GM12892 (cell line): Measurements from ENCODE around the gene CTDSP1.

Experiments used
- DNase-seq: peaks from one replicate; pipeline ENCODE4 v3.0.0; 2011; ENCODE audit not compliant: insufficient read length
- FAIRE-seq: peaks from 2 replicates; lab custom pipeline; 2011; peaks lifted over from hg19 to GRCh38; lab: Jason Lieb, UNC
- POLR2A ChIP-seq: IDR thresholded peaks from 2 replicates; pipeline ENCODE4 v1.6.1; 2011; ENCODE audit warnings: low read depth, low read length, control low read depth
- POLR2AphosphoS5 ChIP-seq: IDR thresholded peaks from 2 replicates; pipeline ENCODE4 v1.6.1; 2011; ENCODE audit warnings: low read depth, low read length, control low read depth
- TAF1 ChIP-seq: IDR thresholded peaks from 2 replicates; pipeline ENCODE4 v1.6.1; 2011; ENCODE audit warnings: low read depth, mild to moderate bottlenecking, control low read depth, low read length, borderline replicate concordance

Gene CTDSP1

DNA sequence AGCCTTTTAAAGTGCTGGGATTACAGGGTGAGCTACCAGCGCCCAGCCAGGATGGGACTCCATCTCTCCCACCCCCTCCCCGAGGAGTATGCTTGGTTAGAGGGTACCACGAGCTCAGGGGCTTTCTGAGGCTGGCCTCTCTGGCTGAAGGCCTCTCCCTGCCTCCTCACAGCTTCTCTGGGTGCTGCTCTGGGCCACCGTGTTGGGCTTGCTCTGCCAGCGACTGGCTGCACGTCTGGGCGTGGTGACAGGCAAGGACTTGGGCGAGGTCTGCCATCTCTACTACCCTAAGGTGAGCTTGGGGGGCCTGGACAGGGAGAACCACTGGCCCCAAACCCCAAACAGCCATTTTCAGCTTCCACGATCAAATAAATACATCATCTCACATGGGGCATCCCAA lies 14.7 kb upstream of the CTDSP1 start:
- TF ChIP-seq POLR2AphosphoS5 = no peak
- no peak for TF ChIP-seq POLR2A
- TF ChIP-seq TAF1 = no peak
- FAIRE-seq = no peak
- DNase-seq = no peak

DNA sequence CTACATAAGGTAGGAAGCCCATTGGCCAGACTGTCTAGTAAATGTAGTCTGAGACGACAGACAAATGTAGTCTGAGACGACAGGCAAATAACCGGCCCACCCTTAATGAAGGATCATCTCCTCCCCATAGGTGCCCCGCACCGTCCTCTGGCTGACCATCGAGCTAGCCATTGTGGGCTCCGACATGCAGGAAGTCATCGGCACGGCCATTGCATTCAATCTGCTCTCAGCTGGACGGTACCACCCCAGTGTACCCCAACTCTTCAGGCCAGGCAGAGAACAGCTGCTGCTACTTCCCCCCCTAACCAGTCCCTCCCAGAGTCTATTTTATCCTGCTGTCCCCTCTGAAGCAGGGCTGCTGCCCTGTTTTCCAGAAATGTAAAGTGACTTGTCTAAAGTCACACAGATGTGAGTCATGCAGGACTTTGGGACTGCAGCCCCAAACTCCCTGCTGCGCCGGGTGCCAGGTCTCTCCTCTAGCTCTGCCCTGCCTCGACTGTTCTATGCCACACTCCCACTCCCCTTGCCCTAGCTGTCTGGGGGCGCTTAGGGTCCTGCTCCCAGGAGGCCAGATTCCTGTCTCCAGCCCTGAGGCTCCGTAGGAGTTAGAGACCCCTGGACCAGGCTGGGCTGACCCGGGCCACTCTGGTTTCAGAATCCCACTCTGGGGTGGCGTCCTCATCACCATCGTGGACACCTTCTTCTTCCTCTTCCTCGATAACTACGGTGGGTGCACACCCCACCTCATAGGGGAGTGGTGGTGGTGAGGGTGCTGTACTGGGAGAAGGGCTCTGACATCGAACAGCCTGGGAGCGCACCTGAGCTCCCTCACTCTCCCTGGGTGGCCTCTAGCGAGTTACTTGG lies 12.9 kb upstream of the CTDSP1 start:
- no peak for TF ChIP-seq POLR2AphosphoS5
- TF ChIP-seq TAF1 = no peak
- no peak for TF ChIP-seq POLR2A
- FAIRE-seq (no peak), DNase-seq (no peak)

- FAIRE-seq (no peak), DNase-seq (no peak)
- TF ChIP-seq POLR2A (no peak), TAF1 (no peak), POLR2AphosphoS5 (no peak)
Observed at GRCh38 chr2:218387369-218388194, 12.1 kb upstream of the CTDSP1 start.

GRCh38 chr2:218389333-218390150 lies 10.1 kb upstream of the CTDSP1 start:
- no peak for DNase-seq
- TF ChIP-seq TAF1 (no peak), POLR2A (no peak), POLR2AphosphoS5 (no peak)
- FAIRE-seq = no peak

DNA sequence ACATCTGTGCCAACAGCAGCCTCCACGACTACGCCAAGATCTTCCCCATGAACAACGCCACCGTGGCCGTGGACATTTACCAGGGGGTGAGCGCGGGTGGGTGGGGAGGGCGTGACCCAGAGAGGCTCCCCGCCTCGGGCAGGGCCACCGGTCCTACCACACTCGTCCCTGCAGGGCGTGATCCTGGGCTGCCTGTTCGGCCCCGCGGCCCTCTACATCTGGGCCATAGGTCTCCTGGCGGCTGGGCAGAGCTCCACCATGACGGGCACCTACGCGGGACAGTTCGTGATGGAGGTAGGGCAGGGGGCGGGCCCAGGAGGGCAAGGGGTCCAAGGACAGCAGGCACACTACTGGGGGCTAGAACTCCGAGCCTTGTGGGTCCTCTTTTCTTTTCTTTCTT lies 8.5 kb upstream of the CTDSP1 start:
- FAIRE-seq = no peak

GRCh38 chr2:218392459-218392858 lies 7.2 kb upstream of the CTDSP1 start:
- no peak for FAIRE-seq
- TF ChIP-seq POLR2AphosphoS5 (no peak), TAF1 (no peak), POLR2A (no peak)

More for the DNA sequence above, 8.5 kb upstream of the CTDSP1 start:
- DNase-seq = no peak
- no peak for TF ChIP-seq TAF1
- no peak for TF ChIP-seq POLR2A
- TF ChIP-seq POLR2AphosphoS5 = no peak

GRCh38 chr2:218392891-218393462 lies 6.7 kb upstream of the CTDSP1 start:
- DNase-seq = no peak
- TF ChIP-seq TAF1 (no peak), POLR2A (no peak), POLR2AphosphoS5 (no peak)
- no peak for FAIRE-seq

More at GRCh38 chr2:218392459-218392858, 7.2 kb upstream of the CTDSP1 start:
- no peak for DNase-seq

GRCh38 chr2:218393750-218394290 lies 5.8 kb upstream of the CTDSP1 start:
- TF ChIP-seq POLR2A (no peak), TAF1 (no peak), POLR2AphosphoS5 (no peak)
- DNase-seq (no peak), FAIRE-seq (no peak)

DNA sequence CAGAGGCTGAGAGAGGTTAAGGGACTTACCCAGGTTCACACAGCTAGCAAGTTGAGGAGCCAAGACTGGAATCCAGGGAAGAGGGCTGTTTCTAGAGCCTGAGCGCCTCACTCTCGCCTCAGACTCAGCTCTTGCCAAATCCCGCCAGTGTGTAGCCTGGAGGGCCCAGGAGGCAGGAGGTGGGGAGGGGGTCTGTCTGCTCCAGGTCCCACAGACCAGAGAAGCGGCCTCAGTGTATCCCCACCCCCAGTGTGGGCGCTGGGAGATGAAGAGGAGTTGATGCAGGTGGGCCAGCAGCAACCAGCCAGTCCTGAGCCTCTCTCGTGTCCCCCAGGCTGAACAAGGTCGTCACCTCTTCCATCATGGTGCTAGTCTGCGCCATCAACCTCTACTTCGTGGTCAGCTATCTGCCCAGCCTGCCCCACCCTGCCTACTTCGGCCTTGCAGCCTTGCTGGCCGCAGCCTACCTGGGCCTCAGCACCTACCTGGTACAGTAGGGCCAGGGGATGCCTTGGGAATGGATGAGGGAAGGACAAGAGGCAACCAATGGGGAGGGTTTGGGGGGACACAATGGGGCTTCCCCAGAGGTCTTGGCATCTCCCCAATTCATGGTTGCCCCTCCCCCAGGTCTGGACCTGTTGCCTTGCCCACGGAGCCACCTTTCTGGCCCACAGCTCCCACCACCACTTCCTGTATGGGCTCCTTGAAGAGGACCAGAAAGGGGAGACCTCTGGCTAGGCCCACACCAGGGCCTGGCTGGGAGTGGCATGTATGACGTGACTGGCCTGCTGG lies 5.2 kb upstream of the CTDSP1 start:
- TF ChIP-seq POLR2AphosphoS5 (no peak), POLR2A (no peak), TAF1 (no peak)
- no peak for DNase-seq
- no peak for FAIRE-seq

GRCh38 chr2:218395090-218395444 lies 4.6 kb upstream of the CTDSP1 start:
- FAIRE-seq (no peak), DNase-seq (no peak)
- no peak for TF ChIP-seq POLR2A
- TF ChIP-seq TAF1 = no peak
